Panc1 (cell line): ENCODE results near the gene ARHGAP31. TPM values are rescaled to one million over a fixed set of nuclear protein-coding genes. Genes with fewer than 3 reads are reported as not detected.

Experiments
- ATAC-seq: fragments of 200-7000 bp; cut with Tn5 transposase; 2 replicates; pipeline ENCODE4 v1.9.1; 2020; ENCODE audit warnings: mild to moderate bottlenecking, moderate library complexity
- BruUV-seq: library from RNA; stranded (reverse); fragments of 400-500 nt; replicated peaks from 2 replicates; lab custom pipeline; 2021; lab: Mats Ljungman, UMichigan
- CTCF ChIA-PET: fragments of 300-600 bp; sonication (Branson Sonifier 250); formaldehyde crosslinking; loops from one replicate; lab custom pipeline; 2022; ENCODE audit warnings: antibody characterized with exemption; lab: Charles Lee
- POLR2A ChIA-PET: fragments of 300-600 bp; sonication (Branson Sonifier 250); formaldehyde crosslinking; loops from one replicate; lab custom pipeline; 2022; ENCODE audit warnings: antibody characterized with exemption; lab: Charles Lee
- DNase-seq: peaks from one replicate; pipeline ENCODE4 v3.0.0-alpha.2; 2010; ENCODE audit warnings: low read depth, low spot score
- H3K27ac ChIP-seq: 2 replicates; pipeline ENCODE4 v1.5.1; 2011; ENCODE audit warnings: mild to moderate bottlenecking, low read length, inconsistent platforms
- H3K27me3 ChIP-seq: fragments of 200-500 bp; sonication (Bioruptor generic); 2 replicates; pipeline ENCODE4 v1.6.0; 2014; ENCODE audit warnings: low read length, inconsistent platforms; ENCODE audit not compliant: control insufficient read depth, insufficient read depth
- H3K36me3 ChIP-seq: fragments of 200-500 bp; sonication (Bioruptor generic); 2 replicates; pipeline ENCODE4 v1.5.1; 2014; ENCODE audit warnings: inconsistent platforms, mild to moderate bottlenecking, low read length, moderate library complexity; ENCODE audit not compliant: control insufficient read depth, insufficient read depth
- H3K4me1 ChIP-seq: 2 replicates; pipeline ENCODE4 v1.5.1; 2011; ENCODE audit warnings: inconsistent platforms, mild to moderate bottlenecking, low read length, moderate library complexity; ENCODE audit not compliant: control insufficient read depth, insufficient read depth
- H3K4me3 ChIP-seq, 2 experiments: 2 replicates each; pipeline ENCODE4 v1.5.1; 2011 to 2012; ENCODE audit warnings: low read depth in 2 of 2, low read length in 2 of 2, mild to moderate bottlenecking in 2 of 2, inconsistent platforms in 1 of 2, moderate library complexity in 1 of 2
- H3K9me3 ChIP-seq: fragments of 200-500 bp; sonication (Bioruptor generic); 2 replicates; pipeline ENCODE4 v1.5.1; 2014; ENCODE audit warnings: low read depth, mild to moderate bottlenecking, inconsistent platforms, low read length, moderate library complexity; ENCODE audit not compliant: control insufficient read depth, insufficient read depth
- POLR2AphosphoS5 ChIP-seq: IDR thresholded peaks from 2 replicates; pipeline ENCODE4 v1.6.1; 2012; ENCODE audit warnings: mild to moderate bottlenecking, low read depth, low read length, moderate library complexity
- SIN3A ChIP-seq: IDR thresholded peaks from 2 replicates; pipeline ENCODE4 v1.6.1; 2012; ENCODE audit warnings: low read depth, mild to moderate bottlenecking, low read length, moderate library complexity, borderline replicate concordance; ENCODE audit not compliant: insufficient read depth
- TCF7L2 ChIP-seq: IDR thresholded peaks from 2 replicates; pipeline ENCODE4 v1.6.1; 2011; ENCODE audit warnings: mild to moderate bottlenecking, low read depth, low read length, inconsistent platforms
- in situ Hi-C: cut with HindIII; loops from 2 replicates; pipeline ENCODE4 v1.10.0; 2016; ENCODE audit warnings: low sequenced_read_pairs, low pct_unique_long_range_greater_than_20kb
- intact Hi-C: fragments of 100-400 bp; cut with micrococcal nuclease; formaldehyde crosslinking; loops from one replicate; pipeline ENCODE4 v1.10.0; 2022; ENCODE audit not compliant: unreplicated experiment
- total RNA-seq: library from RNA; stranded (reverse); gene quantifications from one replicate; pipeline ENCODE4 v1.2.1, GENCODE V29; 2021; ENCODE audit not compliant: unreplicated experiment
- TF ChIP-seq, protein P1 (sequence below), 2 experiments: IDR thresholded peaks; 2 replicates each; pipeline ENCODE4 v1.6.1; 2011 to 2012; ENCODE audit warnings: low read depth in 2 of 2, control low read depth in 1 of 2, low read length in 1 of 2, mild to moderate bottlenecking in 1 of 2, moderate library complexity in 1 of 2; ENCODE audit not compliant: insufficient read depth in 1 of 2
- TF ChIP-seq, protein P2 (sequence below): fragments of 450-650 bp; IDR thresholded peaks from 2 replicates; pipeline ENCODE4 v1.5.1; 2017; ENCODE audit warnings: mild to moderate bottlenecking

The ARHGAP31 gene
- total RNA-seq, 1 experiment from 2014 or later: 7.6 TPM

DNA sequence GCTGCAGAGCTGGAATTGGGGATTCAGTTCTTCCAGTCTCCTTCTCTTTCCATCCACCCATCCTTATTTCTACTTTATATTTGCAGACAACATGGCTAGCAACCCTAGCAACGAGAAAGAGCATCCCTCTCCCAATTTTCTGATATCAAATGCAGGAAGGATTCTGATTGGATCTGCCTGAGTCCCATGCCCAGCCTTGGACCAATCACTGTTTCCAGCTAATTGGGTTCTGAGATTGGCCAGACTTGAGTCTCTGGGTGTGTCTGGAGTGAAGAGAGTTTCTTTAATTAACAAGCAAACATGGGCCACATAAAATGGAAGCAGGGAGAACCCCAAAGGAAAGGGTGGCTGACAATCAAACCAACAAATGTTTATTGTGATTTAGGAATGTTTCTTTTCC, 108.6 kb downstream of the ARHGAP31 start:
- Histone ChIP-seq H3K27ac (no peak overlapping the region), H3K36me3 (no peaks in the 10 kb centered on the region), H3K27me3 (no peaks in the 10 kb centered on the region), H3K9me3 (no peaks in the 10 kb centered on the region), H3K4me3 (no peak overlapping the region), H3K4me1 (no peaks in the 10 kb centered on the region)
- TF ChIP-seq, protein P1, sequence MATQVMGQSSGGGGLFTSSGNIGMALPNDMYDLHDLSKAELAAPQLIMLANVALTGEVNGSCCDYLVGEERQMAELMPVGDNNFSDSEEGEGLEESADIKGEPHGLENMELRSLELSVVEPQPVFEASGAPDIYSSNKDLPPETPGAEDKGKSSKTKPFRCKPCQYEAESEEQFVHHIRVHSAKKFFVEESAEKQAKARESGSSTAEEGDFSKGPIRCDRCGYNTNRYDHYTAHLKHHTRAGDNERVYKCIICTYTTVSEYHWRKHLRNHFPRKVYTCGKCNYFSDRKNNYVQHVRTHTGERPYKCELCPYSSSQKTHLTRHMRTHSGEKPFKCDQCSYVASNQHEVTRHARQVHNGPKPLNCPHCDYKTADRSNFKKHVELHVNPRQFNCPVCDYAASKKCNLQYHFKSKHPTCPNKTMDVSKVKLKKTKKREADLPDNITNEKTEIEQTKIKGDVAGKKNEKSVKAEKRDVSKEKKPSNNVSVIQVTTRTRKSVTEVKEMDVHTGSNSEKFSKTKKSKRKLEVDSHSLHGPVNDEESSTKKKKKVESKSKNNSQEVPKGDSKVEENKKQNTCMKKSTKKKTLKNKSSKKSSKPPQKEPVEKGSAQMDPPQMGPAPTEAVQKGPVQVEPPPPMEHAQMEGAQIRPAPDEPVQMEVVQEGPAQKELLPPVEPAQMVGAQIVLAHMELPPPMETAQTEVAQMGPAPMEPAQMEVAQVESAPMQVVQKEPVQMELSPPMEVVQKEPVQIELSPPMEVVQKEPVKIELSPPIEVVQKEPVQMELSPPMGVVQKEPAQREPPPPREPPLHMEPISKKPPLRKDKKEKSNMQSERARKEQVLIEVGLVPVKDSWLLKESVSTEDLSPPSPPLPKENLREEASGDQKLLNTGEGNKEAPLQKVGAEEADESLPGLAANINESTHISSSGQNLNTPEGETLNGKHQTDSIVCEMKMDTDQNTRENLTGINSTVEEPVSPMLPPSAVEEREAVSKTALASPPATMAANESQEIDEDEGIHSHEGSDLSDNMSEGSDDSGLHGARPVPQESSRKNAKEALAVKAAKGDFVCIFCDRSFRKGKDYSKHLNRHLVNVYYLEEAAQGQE (IDR thresholded peaks at IDR 0.05; ENCODE audit: insufficient read depth in 1 of 2, low read depth in 2 of 2, low read length in 1 of 2): no peak
- no peak for TF ChIP-seq POLR2AphosphoS5
- no peak for TF ChIP-seq SIN3A
- no peak for TF ChIP-seq TCF7L2
- TF ChIP-seq, protein P2, sequence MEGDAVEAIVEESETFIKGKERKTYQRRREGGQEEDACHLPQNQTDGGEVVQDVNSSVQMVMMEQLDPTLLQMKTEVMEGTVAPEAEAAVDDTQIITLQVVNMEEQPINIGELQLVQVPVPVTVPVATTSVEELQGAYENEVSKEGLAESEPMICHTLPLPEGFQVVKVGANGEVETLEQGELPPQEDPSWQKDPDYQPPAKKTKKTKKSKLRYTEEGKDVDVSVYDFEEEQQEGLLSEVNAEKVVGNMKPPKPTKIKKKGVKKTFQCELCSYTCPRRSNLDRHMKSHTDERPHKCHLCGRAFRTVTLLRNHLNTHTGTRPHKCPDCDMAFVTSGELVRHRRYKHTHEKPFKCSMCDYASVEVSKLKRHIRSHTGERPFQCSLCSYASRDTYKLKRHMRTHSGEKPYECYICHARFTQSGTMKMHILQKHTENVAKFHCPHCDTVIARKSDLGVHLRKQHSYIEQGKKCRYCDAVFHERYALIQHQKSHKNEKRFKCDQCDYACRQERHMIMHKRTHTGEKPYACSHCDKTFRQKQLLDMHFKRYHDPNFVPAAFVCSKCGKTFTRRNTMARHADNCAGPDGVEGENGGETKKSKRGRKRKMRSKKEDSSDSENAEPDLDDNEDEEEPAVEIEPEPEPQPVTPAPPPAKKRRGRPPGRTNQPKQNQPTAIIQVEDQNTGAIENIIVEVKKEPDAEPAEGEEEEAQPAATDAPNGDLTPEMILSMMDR: no peak
- DNase-seq (no peak), ATAC-seq (no peak)
- ChIA-PET POLR2A (no interaction called here), CTCF (no interaction called here)
- in situ Hi-C loops: no loop called here
- intact Hi-C loops: no loop called here
- no TSS peak for BruUV-seq

DNA sequence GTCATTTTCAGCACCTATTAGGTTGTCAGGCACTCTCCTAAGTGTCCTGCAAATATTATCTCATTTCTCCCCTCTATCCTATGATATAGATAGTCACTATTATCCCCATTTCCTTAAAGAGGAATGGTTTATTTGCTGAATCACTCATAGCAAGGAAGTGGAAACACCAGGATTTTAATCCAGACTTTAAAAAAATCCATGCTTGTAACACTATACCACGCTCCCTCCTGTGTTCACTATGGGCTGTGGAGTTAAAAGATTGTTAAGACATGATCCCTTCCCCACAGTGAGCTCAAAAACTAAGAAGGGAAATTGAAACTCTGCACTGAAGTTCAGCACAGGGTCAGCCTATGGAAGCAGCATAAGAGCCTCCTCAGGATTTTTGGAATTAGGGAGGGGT, 109.0 kb downstream of the ARHGAP31 start:
- Histone ChIP-seq H3K4me3 (no peak overlapping the region), H3K36me3 (no peaks in the 10 kb centered on the region), H3K4me1 (no peaks in the 10 kb centered on the region), H3K27ac (no peak overlapping the region), H3K9me3 (no peaks in the 10 kb centered on the region), H3K27me3 (no peaks in the 10 kb centered on the region)
- intact Hi-C loops: no loop called here
- TF ChIP-seq TCF7L2: no peak
- TF ChIP-seq, protein P2: no peak
- TF ChIP-seq POLR2AphosphoS5: no peak
- TF ChIP-seq, protein P1 (IDR thresholded peaks at IDR 0.05; ENCODE audit: insufficient read depth in 1 of 2, low read depth in 2 of 2, low read length in 1 of 2): no peak
- TF ChIP-seq SIN3A: no peak
- CTCF ChIA-PET: no interaction called here
- POLR2A ChIA-PET: no interaction called here
- no TSS peak for BruUV-seq
- no peak for DNase-seq
- ATAC-seq: no peak
- in situ Hi-C loops: no loop called here
